ENCODE measurements around the gene CHMP6.

CHMP6 gene

GRCh38 chr17:80991645-80992076 lies at the start of gene CHMP6:
Gene CHMP6 (plus strand): TSS chr17:80991841. CDS start chr17:80991919, 78 bp downstream.
- DNase-seq, result peak; percentile 74

GRCh38 chr17:80942423-80943345 lies 49.0 kb upstream of the CHMP6 start:
- DNase-seq, result peak; percentile 81

- no peak for DNase-seq
Measured at GRCh38 chr17:80943346-80944145, 48.1 kb upstream of the CHMP6 start.

GRCh38 chr17:80944326-80944725 lies 47.3 kb upstream of the CHMP6 start:
- no peak for DNase-seq

GRCh38 chr17:80945736-80946135 lies 45.9 kb upstream of the CHMP6 start:
- no peak for DNase-seq

- DNase-seq, result no peak
Measured at GRCh38 chr17:80946449-80946848, 45.2 kb upstream of the CHMP6 start.

- DNase-seq, result no peak
Measured at GRCh38 chr17:80947200-80947940, 44.3 kb upstream of the CHMP6 start.

GRCh38 chr17:80948019-80948975 lies 43.3 kb upstream of the CHMP6 start:
- no peak for DNase-seq

- DNase-seq, result no peak
Measured at GRCh38 chr17:80948976-80949450, 42.6 kb upstream of the CHMP6 start.

GRCh38 chr17:80949451-80950421 lies 41.9 kb upstream of the CHMP6 start:
- no peak for DNase-seq

GRCh38 chr17:80950466-80951120 lies 41.0 kb upstream of the CHMP6 start:
- DNase-seq, result no peak

- no peak for DNase-seq
Measured at GRCh38 chr17:80951121-80952090, 40.2 kb upstream of the CHMP6 start.

GRCh38 chr17:80952291-80952690 lies 39.4 kb upstream of the CHMP6 start:
- no peak for DNase-seq

GRCh38 chr17:80953471-80954315 lies 37.9 kb upstream of the CHMP6 start:
- DNase-seq, result no peak

- no peak for DNase-seq
Measured at GRCh38 chr17:80955078-80955477, 36.6 kb upstream of the CHMP6 start.

- DNase-seq, result no peak
Measured at GRCh38 chr17:80955671-80956280, 35.9 kb upstream of the CHMP6 start.

Data from COR-L47 (cell line).